NOMO-1 (cell line): ENCODE measurements around the gene CNP.
A peak's percentile ranks its signal among the peaks of the same experiment; 100 is the strongest.
"Not testable (repeated sequence)": the region's sequence is repeated elsewhere in the genome, so short reads cannot be mapped to it uniquely, and the experiment has no call there.

ENCODE experiments used
- DNase-seq, 2 experiments: peaks; one replicate each; lab custom pipeline; 2025; ENCODE audit not compliant: unreplicated experiment in 2 of 2; lab: John Stamatoyannopoulos, UW

Gene CNP

GRCh38 chr17:42001729-42002128 lies 35.1 kb downstream of the CNP start:
- DNase-seq, result no peak

- DNase-seq, result no peak
These were observed 35.7 kb downstream of the CNP start for GRCh38 chr17:42002175-42002791.

- DNase-seq, result no peak
These were observed 36.3 kb downstream of the CNP start for GRCh38 chr17:42002792-42003301.

- no peak for DNase-seq
These were observed 38.6 kb downstream of the CNP start for GRCh38 chr17:42005166-42005565.

GRCh38 chr17:42009170-42009569 lies 42.6 kb downstream of the CNP start:
- no peak for DNase-seq

- DNase-seq, result peak; percentile 65 to 89
These were observed 43.7 kb downstream of the CNP start for GRCh38 chr17:42010266-42010680.

- no peak for DNase-seq
These were observed 44.4 kb downstream of the CNP start for GRCh38 chr17:42010898-42011516.

- not testable (repeated sequence) for DNase-seq
These were observed 45.8 kb downstream of the CNP start for GRCh38 chr17:42012363-42012762.

- DNase-seq, result not testable (repeated sequence)
These were observed 47.1 kb downstream of the CNP start for GRCh38 chr17:42013740-42014139.

GRCh38 chr17:42016411-42016831 lies 49.8 kb downstream of the CNP start:
- no peak for DNase-seq

GRCh38 chr17:42016941-42017865 lies 50.6 kb downstream of the CNP start, which contains the start of gene DNAJC7:
DNAJC7 (minus strand) TSS chr17:42017439; CDS start chr17:42017416, 23 bp downstream.
- peak; percentile 90 to 92 for DNase-seq

- DNase-seq, result peak in 1 of 2 experiments; percentile 40
These were observed 51.2 kb downstream of the CNP start for GRCh38 chr17:42017866-42018200.

GRCh38 chr17:42018339-42018738 lies 51.7 kb downstream of the CNP start:
- no peak for DNase-seq

- DNase-seq, result no peak
These were observed 52.4 kb downstream of the CNP start for GRCh38 chr17:42018988-42019387.

GRCh38 chr17:42019509-42020404 lies 53.2 kb downstream of the CNP start, which contains the start of gene NKIRAS2:
NKIRAS2 (plus strand) TSS chr17:42020090; CDS start chr17:42021578, 1,488 bp downstream.
- DNase-seq, result peak; percentile 88 to 90

GRCh38 chr17:42020845-42021244 lies 54.2 kb downstream of the CNP start:
- not testable (repeated sequence) for DNase-seq

GRCh38 chr17:42023524-42024349 lies 57.1 kb downstream of the CNP start:
- peak; percentile 90 to 91 for DNase-seq

GRCh38 chr17:42025191-42025579 lies 58.6 kb downstream of the CNP start:
- no peak for DNase-seq

- no peak for DNase-seq
These were observed 59.3 kb downstream of the CNP start for GRCh38 chr17:42025936-42026335.
